ENCODE results near the gene WDR82.

Gene WDR82

GRCh38 chr3:52238193-52238760 lies 40.2 kb downstream of the WDR82 start:
- DNase-seq (ENCODE audit: low spot score): no peak

- peak; percentile 66 for DNase-seq (ENCODE audit: low spot score)
Measured at GRCh38 chr3:52237657-52238172, 40.7 kb downstream of the WDR82 start.

GRCh38 chr3:52237006-52237656 lies 41.3 kb downstream of the WDR82 start:
- no peak for DNase-seq (ENCODE audit: low spot score)

GRCh38 chr3:52236424-52236886 lies 42.0 kb downstream of the WDR82 start:
- no peak for DNase-seq (ENCODE audit: low spot score)

- DNase-seq (ENCODE audit: low spot score): no peak
Measured at GRCh38 chr3:52234516-52235447, 43.7 kb downstream of the WDR82 start.

- DNase-seq (ENCODE audit: low spot score): peak; percentile 55
Measured at GRCh38 chr3:52233968-52234367, 44.5 kb downstream of the WDR82 start.

- no peak for DNase-seq (ENCODE audit: low spot score)
Measured at GRCh38 chr3:52233108-52233591, 45.3 kb downstream of the WDR82 start.

- DNase-seq (ENCODE audit: low spot score): no peak
Measured at GRCh38 chr3:52232279-52233107, 46.0 kb downstream of the WDR82 start.

GRCh38 chr3:52231502-52232278 lies 46.8 kb downstream of the WDR82 start:
- no peak for DNase-seq (ENCODE audit: low spot score)

GRCh38 chr3:52230889-52231499 lies 47.5 kb downstream of the WDR82 start:
- DNase-seq (ENCODE audit: low spot score): no peak

GRCh38 chr3:52230461-52230860 lies 48.0 kb downstream of the WDR82 start:
- DNase-seq (ENCODE audit: low spot score): no peak

GRCh38 chr3:52229656-52230055 lies 48.8 kb downstream of the WDR82 start:
- no peak for DNase-seq (ENCODE audit: low spot score)

- no peak for DNase-seq (ENCODE audit: low spot score)
Measured at GRCh38 chr3:52228751-52229291, 49.6 kb downstream of the WDR82 start.

GRCh38 chr3:52228266-52228665 lies 50.2 kb downstream of the WDR82 start:
- no peak for DNase-seq (ENCODE audit: low spot score)

- no peak for DNase-seq (ENCODE audit: low spot score)
Measured at GRCh38 chr3:52227766-52228165, 50.7 kb downstream of the WDR82 start.

GRCh38 chr3:52227117-52227516 lies 51.3 kb downstream of the WDR82 start:
- DNase-seq (ENCODE audit: low spot score): no peak

- no peak for DNase-seq (ENCODE audit: low spot score)
Measured at GRCh38 chr3:52226229-52226817, 52.1 kb downstream of the WDR82 start.

GRCh38 chr3:52225452-52226228 lies 52.8 kb downstream of the WDR82 start, which contains the start of gene TLR9:
Gene TLR9 (minus strand): TSS chr3:52225645. CDS start chr3:52225529, 116 bp downstream.
- no peak for DNase-seq (ENCODE audit: low spot score)
